Measurements from ENCODE around the gene CBR3.
"Not testable (repeated sequence)": the region's sequence is repeated elsewhere in the genome, so short reads cannot be mapped to it uniquely, and the experiment has no call there.

Gene CBR3

DNA sequence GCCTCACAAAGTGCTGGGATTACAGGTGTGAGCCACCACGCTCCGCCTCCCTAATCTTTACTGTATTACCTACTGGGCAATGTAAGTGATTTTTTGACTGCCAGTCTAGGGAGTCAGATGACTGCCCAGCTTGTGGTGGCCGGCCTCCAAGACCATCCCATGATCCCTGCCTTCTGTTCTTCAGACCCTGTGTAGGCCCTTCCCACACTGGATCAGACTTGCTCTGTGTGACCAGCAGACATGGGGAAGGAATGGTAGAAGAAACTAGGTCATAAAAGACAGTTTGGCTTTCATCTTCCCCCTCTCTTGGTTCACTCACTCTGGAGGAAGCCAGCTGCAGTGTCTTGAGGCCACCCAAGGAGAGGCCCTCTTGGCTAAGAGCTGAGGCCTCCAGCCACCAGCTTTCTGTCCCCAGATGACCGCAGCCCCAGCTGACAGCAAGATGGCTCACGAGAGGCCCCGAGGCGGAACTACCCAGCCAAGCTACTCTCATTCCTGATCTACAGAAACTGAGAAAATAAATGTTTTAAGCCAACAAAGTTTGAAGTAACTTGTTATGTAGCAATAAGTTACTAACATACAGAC, 14.5 kb upstream of the CBR3 start:
- no peak for DNase-seq (ENCODE audit: low read depth)

DNA sequence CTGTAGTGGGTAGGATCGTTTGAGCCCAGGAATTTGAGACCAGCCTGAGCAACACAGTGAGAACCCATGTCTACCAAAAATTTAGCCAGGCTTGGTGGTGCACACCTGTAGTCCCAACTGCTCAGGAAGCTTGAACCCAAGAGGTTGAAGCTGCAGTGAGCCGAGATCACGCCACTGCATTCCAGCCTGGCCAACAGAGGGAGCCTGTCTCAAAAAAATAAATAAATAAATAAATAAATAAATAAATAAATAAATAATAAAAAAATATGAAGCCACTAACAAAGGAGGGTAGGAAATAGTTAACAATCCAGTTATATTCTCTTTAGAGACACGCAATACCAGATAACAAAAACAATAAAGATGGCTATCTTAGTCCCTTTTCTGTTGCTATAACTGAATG, 11.9 kb upstream of the CBR3 start:
- DNase-seq (ENCODE audit: low read depth): no peak

DNA sequence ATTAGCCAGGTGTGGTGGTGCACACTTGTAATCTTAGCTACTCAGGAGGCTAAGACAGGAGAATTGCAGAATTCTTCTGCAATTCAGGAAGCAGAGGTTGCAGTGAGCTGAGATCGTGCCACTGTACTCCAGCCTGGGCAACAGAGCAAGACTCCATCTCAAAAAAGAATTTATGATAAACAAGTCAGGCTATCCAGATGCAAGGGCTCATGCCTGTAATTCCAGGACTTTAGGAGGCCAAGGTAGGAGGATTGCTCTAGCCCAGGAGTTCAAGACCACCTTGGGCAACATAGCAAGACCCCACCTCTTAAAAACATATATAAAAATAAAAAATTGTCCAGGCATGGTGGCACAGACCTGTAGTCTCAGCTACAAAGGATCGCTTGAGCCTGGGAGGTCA, 10.5 kb upstream of the CBR3 start:
- no peak for DNase-seq (ENCODE audit: low read depth)

DNA sequence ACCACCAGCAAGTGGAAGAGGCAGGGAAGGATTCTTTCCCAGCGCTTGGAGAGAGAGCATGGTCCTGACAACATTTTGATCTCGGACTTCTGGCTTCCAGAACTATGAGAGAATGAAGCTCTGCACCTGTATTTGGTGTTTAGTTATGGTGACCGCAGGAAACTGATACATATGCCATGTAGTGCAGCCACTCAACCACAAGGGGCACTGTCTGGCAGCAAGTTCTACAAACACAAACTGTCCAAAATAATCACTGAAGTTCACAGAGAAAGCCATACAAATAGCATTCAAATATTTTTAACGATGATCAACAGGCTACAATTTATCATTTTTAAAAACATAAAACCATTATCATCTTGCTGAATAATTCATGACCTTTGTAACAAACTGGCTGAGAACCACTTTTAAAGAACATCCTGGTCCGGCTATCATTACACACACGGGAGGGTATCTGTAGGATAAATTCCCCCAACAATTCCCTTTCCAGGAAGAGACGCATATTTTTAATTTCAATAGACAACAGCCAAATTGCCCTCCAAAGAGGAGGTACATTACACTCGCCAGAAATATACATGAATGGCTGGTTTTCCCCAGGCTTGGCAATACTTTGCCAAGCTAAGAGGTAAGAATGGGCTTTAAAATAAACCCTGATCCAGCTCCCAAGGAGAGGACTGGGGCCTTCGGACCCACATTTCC, 9.2 kb upstream of the CBR3 start:
- DNase-seq (ENCODE audit: low read depth): peak; percentile 32

DNA sequence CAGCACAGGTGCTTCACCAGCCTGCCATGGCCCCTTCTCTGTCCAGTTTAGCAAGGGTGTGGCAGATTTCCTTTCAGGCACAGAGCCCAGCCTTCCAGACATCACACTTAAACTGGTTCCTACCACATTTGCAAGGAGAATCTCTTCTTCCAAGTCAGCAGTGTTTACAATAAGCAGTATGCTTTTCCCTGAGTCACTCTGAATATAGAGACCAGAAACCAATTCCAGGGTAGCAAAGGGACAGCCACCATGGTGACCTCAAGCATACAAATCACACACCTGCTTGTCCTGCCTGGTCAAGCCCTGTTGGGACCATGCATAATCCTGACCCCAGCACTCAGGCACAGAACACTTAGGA, 8.7 kb upstream of the CBR3 start:
- no peak for DNase-seq (ENCODE audit: low read depth)

DNA sequence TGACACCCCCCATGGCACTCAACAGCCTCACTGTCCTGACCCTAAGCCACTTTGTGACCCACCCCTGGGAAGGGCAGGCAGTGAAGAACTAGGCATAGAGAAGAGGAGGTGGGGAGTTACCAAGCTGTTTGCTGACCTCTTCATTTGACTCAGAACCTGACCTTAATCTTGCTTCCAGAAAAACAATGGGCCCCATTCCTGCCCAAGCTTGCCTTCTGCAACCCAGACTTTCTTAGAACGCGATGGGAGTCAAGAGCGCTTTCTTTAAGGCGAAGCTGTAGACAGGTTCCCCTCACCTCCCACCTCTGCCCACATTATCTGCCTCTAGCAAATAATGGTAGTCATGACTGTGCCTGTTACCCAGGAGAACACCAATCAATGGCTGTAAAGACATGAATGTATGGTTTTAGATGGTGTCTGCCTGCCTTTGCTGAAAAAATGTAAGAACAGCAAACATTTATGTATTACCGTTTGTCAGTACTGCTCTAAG, 8.2 kb upstream of the CBR3 start:
- DNase-seq (ENCODE audit: low read depth): no peak

DNA sequence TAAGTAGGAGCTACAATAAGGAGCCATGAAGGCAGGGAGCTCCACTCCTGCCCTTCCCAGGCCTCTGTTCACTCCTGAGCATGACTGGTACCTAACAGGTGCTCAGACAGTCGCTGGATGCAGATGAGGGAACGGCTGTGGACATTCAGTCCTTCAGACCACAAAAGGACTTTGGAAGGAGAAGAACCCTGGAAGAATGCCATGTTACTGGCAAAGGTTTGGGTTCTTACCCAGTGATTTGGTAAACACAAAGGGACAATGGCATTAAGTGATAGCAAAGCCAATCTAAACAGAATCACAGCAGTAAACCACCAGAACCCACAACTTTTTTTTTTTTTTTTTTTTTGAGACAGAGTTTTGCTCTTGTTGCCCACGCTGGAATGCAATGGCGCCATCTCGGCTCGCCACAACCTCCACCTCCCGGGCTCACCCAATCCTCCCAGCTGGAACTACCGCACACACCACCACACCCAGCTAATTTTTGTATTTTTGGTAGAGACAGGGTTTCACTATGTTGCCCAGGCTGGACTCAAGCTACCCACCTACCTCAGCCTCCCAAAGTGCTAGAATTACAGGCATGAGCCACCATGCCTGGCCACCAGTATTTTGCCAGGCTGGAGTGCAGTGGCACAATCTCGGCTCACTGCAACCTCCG, 7.5 kb upstream of the CBR3 start:
- no peak for DNase-seq (ENCODE audit: low read depth)

DNA sequence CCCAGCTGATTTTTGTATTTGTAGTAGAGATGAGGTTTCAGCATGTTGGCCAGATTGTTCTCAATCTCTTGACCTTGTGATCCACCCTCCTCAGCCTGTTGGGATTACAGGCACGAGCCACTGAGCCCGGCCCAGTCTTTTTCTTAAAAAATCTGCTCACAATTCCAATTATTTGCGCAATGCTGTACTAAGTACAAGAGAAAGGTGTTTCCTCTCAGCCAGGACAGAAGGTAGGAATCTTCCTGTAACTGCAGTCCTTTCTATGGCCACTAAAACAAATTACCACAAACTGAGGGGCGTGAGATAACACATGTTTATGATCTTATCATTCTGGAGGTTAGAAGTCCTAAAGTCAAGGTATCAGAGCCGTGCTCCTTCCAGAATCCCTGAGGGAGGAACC, 6.9 kb upstream of the CBR3 start:
- no peak for DNase-seq (ENCODE audit: low read depth)

DNA sequence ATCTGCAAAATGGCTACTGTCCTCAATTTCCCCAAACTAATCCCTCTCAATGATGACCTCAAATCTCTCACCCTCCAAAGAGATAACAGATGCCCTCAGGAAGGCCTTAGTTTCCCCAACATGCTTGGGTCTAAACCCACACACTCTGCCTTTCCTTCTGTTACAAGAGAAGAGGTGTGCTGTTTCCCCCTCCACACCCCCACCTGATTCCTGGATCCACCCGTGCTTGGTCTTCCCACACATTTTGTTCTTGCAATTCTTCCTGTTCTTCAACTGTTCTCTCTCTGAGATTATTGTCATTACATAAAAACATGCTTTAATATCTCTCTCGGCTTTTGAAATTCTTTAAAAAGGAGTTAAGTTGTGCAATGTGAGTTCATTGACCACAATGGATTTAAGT, 5.7 kb upstream of the CBR3 start:
- no peak for DNase-seq (ENCODE audit: low read depth)

DNA sequence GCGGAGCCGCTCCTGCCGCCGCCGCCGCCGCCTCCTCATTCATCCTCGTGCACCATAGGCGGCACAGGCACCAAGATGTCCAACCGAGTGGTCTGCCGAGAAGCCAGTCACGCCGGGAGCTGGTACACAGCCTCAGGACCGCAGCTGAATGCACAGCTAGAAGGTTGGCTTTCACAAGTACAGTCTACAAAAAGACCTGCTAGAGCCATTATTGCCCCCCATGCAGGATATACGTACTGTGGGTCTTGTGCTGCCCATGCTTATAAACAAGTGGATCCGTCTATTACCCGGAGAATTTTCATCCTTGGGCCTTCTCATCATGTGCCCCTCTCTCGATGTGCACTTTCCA, 4.5 kb upstream of the CBR3 start:
- not testable (repeated sequence) for DNase-seq (ENCODE audit: low read depth)

DNA sequence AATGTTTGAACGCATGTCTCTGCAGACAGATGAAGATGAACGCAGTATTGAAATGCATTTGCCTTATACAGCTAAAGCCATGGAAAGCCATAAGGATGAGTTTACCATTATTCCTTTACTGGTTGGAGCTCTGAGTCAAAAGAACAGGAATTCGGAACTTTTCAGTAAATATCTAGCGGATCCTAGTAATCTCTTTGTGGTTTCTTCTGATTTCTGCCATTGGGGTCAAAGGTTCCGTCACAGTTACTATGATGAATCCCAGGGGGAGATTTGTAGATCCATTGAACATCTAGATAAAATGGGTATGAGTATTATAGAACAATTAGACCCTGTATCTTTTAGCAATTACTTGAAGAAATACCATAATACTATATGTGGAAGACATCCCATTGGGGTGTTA, 4.0 kb upstream of the CBR3 start:
- not testable (repeated sequence) for DNase-seq (ENCODE audit: low read depth)

DNA sequence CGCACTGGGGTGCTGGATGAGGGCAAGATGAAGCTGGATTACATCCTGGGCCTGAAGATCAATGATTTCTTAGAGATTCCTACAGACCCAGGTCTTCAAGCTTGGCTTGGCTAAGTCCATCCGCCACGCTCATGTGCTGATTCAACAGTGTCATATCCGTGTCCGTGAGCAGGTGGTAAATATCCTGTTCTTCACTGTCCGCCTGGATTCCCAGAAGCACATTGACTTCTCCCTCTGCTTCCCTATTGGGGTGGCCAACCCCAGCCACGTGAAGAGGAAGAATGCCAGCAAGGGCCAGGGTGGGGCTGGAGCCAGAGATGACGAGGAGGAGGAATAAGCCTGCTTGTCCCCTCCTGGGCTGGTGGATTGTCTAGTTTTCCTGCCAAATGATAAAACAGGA, 2.2 kb upstream of the CBR3 start:
- no peak for DNase-seq (ENCODE audit: low read depth)

DNA sequence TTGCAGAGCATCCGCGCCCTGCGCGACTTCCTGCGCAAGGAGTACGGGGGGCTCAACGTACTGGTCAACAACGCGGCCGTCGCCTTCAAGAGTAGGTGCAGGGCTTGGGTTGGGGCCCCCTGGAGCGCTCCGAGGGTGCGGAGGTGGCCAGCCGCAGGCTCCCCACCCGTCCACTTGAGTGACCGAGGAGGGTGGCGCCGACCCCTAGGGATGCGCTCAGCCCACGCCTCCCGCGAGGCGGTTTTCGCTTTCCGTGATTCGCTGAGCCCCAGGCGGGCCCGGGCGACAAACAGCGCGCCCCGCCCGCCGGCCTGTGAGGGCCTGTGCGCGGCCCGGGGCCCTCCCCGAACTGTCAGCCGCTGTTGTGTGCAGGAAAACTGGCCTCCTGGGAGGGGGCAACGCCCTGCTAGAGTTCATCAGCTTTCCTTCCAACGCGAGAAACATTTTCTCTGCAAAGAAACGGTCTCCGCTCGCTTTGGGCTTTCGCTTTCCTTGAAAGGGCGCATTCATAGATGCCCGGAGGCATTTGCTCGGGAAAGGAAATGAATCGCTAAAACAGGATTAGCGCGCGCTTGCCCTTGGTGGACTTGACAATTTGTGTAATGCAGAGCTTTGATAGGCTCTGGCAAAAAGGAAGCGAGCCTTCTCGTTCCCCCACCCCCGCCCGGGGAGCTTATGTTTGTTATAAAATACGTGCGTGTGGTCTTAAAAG, 668 bp downstream of the CBR3 start:
- DNase-seq (ENCODE audit: low read depth): no peak

DNA sequence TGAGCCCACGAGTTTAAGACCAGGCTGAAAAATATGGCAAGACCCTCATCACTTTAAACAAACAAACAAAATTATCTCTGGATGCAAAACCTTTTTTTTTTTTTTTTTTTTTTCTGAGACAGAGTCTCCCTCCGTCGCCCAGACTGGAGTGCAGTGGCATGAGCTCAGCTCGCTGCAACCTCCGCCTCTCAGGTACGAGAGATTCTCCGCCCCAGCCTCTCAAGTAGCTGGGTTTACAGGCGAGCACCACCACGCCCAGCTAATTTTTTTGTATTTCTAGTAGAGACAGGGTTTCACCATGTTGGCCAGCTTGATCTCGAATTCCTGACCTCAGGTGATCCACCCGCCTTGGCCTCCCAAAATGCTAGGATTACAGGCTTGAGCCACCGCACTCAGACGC, 4.9 kb downstream of the CBR3 start:
- not testable (repeated sequence) for DNase-seq (ENCODE audit: low read depth)

DNA sequence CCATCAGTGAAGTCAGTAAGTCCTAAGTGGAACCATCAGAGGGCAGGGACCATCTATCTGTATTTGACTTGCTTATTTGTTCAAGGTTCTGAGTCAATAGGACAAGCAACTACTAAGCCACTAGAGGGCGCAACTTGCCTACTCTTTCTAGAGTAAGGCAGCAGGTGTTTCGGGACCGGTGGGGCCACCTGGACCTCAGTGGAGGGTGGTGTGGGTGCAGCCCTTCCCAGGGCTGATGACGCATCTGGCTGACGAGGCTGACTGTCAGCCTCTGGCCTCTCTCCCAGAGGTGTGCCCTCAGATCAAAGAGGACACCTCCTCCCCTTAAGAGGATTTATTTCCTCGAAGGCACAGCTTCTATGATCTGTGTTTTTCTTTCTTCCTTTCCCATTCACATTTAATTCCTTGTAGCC, 6.6 kb downstream of the CBR3 start:
- peak; percentile 83 for DNase-seq (ENCODE audit: low read depth)

DNA sequence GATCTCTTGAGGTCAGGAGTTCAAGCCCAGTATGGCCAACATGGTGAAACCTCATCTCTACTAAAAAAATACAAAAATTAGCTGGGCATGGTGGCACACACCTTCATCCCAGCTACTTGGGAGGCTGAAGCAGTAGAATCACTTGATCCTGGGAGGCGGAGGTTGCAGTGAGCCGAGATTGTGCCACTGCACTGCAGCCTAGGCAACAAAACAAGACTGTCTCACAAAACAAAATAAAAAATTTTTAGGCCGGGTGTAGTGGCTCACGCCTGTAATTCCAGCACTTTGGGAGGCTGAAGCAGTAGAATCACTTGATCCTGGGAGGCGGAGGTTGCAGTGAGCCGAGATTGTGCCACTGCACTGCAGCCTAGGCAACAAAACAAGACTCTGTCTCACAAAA, 9.4 kb downstream of the CBR3 start:
- not testable (repeated sequence) for DNase-seq (ENCODE audit: low read depth)

DNA sequence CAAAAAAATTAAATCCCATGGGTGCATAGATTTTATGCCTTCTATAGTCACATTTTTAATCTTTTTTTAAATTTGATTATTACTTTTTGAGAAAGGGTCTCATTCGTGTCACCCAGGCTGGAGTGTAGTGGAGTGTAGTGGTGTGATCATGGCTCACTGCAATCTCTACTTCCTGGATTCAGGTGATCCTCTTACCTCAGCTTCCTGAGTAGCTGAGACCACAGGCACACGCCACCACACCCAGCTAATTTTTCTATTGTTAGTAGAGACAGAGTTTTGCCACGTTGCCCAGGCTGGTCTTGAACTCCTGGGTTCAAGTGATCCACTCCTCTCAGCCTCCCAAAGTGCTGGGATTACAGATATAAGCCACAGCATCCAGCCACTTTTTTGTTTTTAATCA, 10.4 kb downstream of the CBR3 start:
- DNase-seq (ENCODE audit: low read depth): no peak

DNA sequence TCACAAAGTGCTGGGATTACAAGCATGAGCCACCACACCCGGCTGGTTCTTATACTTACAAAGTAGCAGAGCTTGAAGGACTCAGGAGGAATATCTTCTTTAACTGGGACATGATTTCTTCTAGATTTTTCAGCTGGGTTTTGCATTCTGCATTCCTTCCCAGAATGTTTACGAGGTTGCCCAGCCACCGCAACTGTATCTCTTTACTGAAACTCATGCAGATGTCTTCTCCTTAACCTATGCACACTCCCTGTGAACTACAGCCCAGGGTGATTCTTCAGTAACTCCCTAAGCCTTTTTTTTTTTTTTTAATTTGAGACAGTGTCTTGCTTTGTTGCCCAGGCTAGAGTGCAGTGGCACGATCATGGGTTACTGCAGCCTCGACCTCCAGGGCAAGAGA, 13.0 kb downstream of the CBR3 start:
- DNase-seq (ENCODE audit: low read depth): no peak

DNA sequence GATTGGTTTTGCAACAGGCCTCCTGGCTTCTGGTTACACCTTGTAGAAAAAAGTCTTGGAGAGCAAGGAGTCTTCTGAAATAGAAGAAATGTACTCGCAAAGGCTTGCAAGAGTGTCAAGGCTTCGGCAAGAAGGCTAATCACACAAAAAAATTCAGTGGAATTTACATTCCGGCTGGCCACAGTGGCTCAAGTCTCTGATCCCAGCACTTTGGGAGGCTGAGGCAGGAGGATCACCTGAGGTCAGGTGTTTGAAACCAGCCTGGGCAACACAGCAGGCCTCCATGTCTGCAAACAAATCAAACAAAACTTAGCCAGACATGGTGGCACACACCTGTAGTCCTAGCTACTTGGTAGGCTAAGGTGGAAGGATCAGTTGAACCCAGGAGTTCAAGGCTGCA, 14.0 kb downstream of the CBR3 start:
- DNase-seq (ENCODE audit: low read depth): no peak

DNA sequence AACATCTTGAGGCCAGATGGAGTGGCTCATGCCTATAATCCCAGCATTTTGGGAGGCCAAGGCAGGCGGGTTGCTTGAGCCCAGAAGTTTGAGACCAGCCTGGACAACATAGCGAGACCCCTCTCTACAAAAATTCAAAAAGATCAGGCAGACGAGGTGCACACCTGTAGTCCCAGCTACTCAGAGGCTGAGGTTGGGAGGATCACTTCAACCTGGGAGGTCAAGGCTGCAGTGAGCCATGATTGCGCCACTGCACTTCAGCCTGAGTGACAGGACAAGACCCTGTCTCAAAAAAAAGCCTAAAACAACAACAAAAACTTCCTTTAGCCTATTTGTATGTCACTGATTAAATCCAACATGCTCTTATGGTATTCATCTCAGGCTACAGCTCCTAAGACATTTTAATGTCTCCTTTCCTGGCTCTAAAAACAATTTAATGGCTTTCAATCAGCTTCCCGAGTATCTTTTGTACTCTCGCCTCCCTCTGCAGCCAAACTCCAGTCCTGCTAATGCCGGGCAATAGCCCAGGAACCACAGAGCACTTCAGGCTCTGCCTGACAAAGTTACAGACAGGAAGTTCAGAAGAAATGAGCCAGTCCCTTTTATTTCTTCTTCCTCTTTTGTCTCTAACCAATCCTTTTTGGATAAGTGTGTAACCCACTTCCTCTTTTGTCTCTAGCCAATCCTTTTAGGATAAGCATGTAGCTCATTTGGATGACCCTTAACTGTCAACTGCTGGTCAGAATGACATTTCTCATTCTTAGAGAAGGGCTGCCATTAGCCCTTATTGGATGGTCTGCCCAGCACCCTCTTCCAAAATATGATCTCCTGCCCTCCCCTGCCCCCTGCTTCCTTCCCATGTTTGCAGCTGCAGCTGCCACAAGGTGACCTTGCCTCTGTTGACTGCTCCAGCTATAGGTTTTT, 15.2 kb downstream of the CBR3 start:
- DNase-seq (ENCODE audit: low read depth): no peak

DNA sequence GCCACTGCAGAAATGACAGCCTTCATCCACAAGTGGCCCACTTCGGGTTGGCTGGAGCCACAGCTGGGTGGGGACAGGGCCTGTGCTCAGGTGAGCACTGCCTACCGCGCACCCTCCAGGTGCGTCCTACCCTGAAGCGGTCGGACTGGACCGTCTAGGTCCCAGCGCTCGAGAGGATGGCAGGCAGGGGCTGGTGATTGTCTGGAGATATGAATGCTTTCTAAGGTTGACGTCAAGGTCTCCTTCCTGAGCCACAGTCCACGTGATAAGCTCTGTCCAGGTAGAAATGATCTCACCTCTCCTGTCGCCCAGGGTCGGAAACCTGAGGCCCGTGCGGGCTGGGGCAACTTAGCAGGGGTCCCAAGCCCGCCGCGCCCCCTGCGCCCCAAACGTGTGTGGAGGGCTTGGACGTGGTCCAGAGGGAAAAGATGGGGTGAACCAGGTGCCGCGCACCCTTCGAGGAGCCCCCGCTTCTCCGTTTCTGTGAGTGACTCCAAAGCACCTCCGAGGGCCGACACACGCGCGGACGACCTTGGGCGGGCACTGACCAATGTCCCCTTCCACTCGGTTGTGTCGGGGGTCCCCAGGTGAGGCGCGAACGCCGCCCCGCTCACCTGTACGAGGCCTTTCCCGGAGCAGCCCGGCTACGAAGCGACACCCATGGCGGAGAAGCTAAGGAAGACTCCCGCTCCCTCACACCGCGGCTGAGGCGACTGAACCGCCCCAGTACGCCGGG, 20.9 kb downstream of the CBR3 start:
- DNase-seq (ENCODE audit: low read depth): no peak
